Glutamatergic neuron (in vitro differentiated cells): ENCODE measurements around the gene HOXD10. TPM values are rescaled to one million over a fixed set of nuclear protein-coding genes. Genes with fewer than 3 reads are reported as not detected.
A peak's percentile ranks its signal among the peaks of the same experiment; 100 is the strongest.

Experiments
- DNase-seq: peaks from one replicate; pipeline ENCODE4 v3.0.0; 2022
- H3K27ac Mint-ChIP-seq: one replicate; pipeline ENCODE4 v1.8.0; 2020; ENCODE audit warnings: mild to moderate bottlenecking, mixed read lengths, inconsistent platforms; ENCODE audit not compliant: unreplicated experiment
- H3K27me3 Mint-ChIP-seq: one replicate; pipeline ENCODE4 v1.8.0; 2020; ENCODE audit warnings: mild to moderate bottlenecking, moderate library complexity, mixed read lengths, inconsistent platforms; ENCODE audit not compliant: unreplicated experiment
- H3K36me3 Mint-ChIP-seq: one replicate; pipeline ENCODE4 v1.8.0; 2020; ENCODE audit warnings: mild to moderate bottlenecking, mixed read lengths, inconsistent platforms; ENCODE audit not compliant: unreplicated experiment
- H3K4me1 Mint-ChIP-seq: one replicate; pipeline ENCODE4 v1.8.0; 2020; ENCODE audit warnings: mild to moderate bottlenecking, low read depth, mixed read lengths, inconsistent platforms; ENCODE audit not compliant: unreplicated experiment
- H3K4me3 Mint-ChIP-seq: one replicate; pipeline ENCODE4 v1.8.0; 2020; ENCODE audit warnings: mild to moderate bottlenecking, mixed read lengths, inconsistent platforms; ENCODE audit not compliant: unreplicated experiment
- H3K9me3 Mint-ChIP-seq: one replicate; pipeline ENCODE4 v1.8.0; 2020; ENCODE audit warnings: mild to moderate bottlenecking, moderate library complexity, mixed read lengths, inconsistent platforms; ENCODE audit not compliant: unreplicated experiment
- total RNA-seq: library from RNA; stranded (reverse); fragmentation: NEBNext Ultra II Directional; extraction: Animal tissue kit (Norgen Biotek cat#: 25700); gene quantifications from one replicate; pipeline ENCODE4 v1.2.1, GENCODE V29; 2021; ENCODE audit not compliant: unreplicated experiment
- TF ChIP-seq, protein P1 (sequence below): fragments of 200-600 bp; sonication (generic); IDR thresholded peaks from one replicate; pipeline ENCODE4 v1.5.0; 2021; ENCODE audit not compliant: partially characterized antibody, unreplicated experiment

Gene HOXD10
- total RNA-seq, 1 donor from 2014 or later, result not detected

DNA sequence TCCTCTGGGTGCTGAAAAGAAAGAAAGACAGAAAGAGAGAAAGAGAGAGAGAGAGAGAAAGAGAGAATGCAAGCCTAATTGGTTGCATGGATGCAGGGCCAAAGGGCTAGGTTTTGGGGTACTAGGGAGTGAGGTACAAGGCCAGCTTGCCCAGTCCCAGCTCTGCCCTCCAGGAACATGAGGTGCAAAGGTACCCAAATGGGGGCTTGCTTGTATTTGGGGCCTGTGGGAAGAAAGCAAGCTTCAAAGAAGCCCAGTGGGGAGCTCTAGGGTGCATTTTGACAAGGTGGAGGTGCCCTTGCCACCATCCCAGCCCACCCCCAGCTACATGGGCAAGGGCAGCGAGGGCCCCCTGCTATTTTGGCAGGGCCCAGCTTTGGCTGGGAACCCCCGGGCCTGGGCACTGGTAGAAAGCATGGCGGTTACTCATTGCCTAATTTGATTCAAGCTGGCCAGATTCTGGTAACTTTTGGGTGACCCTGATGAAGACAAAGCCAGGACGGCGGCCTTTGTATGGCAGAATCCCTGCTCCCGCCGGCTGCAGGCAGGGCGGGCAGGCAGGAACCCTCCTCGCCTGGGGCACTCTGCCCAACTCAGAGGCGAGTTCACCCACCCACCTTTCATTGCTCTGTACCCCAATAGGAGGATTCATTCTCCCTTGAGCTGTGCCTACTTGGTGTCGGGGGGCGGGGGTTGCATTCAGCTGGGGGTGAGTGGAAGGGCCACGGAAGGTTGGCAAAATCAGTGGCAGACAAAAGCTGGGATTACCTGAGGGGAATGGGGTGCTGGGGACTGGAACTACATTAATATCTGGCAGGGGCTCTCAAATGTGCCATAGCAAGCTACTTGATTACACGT is 34.2 kb downstream of the HOXD10 start:
- DNase-seq, result no peak
- H3K4me1 Mint-ChIP-seq, result no peaks in the 10 kb centered on the region
- H3K36me3 Mint-ChIP-seq, result no peaks in the 10 kb centered on the region
- H3K9me3 Mint-ChIP-seq, result peaks cover 10% of the 10 kb centered on the region
- H3K27ac Mint-ChIP-seq, result no peak overlapping the region
- TF ChIP-seq, protein P1, sequence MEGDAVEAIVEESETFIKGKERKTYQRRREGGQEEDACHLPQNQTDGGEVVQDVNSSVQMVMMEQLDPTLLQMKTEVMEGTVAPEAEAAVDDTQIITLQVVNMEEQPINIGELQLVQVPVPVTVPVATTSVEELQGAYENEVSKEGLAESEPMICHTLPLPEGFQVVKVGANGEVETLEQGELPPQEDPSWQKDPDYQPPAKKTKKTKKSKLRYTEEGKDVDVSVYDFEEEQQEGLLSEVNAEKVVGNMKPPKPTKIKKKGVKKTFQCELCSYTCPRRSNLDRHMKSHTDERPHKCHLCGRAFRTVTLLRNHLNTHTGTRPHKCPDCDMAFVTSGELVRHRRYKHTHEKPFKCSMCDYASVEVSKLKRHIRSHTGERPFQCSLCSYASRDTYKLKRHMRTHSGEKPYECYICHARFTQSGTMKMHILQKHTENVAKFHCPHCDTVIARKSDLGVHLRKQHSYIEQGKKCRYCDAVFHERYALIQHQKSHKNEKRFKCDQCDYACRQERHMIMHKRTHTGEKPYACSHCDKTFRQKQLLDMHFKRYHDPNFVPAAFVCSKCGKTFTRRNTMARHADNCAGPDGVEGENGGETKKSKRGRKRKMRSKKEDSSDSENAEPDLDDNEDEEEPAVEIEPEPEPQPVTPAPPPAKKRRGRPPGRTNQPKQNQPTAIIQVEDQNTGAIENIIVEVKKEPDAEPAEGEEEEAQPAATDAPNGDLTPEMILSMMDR, result no peak
- no peak overlapping the region for H3K4me3 Mint-ChIP-seq
- peaks cover 46% of the 10 kb centered on the region for H3K27me3 Mint-ChIP-seq

DNA sequence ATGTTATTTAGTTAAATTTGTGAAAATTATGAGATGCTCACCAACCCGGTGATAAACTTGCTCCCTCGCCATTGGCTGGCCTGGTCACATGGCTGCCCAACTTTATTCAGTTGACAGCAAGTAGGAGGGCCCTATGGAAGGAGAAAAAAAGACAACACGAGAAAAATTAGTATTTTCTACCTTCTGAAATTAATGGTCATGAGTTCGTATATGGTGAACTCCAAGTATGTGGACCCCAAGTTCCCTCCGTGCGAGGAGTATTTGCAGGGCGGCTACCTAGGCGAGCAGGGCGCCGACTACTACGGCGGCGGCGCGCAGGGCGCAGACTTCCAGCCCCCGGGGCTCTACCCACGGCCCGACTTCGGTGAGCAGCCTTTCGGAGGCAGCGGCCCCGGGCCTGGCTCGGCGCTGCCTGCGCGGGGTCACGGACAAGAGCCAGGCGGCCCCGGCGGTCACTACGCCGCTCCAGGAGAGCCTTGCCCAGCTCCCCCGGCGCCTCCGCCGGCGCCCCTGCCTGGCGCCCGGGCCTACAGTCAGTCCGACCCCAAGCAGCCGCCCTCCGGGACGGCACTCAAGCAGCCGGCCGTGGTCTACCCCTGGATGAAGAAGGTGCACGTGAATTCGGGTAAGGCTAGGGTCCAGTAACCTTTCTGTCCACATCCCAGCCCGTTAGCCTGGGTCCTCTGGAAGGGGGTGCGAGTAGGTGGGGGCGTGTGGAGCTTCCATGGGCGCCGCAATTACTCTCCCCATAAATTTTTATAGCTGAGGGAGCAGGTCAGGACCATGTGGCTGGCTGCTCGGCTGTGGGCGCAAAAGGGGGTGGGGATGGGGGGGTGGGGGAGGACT is 35.1 kb downstream of the HOXD10 start, which contains the start of gene HOXD4:
HOXD4 (plus strand) TSS at position 109 of the 846 bp plus-strand sequence; CDS start at position 193, 84 bp downstream.
- TF ChIP-seq, protein P1, result no peak
- no peak within 1 kb of the TSS for H3K4me3 Mint-ChIP-seq
- DNase-seq, result peak; percentile 25

DNA sequence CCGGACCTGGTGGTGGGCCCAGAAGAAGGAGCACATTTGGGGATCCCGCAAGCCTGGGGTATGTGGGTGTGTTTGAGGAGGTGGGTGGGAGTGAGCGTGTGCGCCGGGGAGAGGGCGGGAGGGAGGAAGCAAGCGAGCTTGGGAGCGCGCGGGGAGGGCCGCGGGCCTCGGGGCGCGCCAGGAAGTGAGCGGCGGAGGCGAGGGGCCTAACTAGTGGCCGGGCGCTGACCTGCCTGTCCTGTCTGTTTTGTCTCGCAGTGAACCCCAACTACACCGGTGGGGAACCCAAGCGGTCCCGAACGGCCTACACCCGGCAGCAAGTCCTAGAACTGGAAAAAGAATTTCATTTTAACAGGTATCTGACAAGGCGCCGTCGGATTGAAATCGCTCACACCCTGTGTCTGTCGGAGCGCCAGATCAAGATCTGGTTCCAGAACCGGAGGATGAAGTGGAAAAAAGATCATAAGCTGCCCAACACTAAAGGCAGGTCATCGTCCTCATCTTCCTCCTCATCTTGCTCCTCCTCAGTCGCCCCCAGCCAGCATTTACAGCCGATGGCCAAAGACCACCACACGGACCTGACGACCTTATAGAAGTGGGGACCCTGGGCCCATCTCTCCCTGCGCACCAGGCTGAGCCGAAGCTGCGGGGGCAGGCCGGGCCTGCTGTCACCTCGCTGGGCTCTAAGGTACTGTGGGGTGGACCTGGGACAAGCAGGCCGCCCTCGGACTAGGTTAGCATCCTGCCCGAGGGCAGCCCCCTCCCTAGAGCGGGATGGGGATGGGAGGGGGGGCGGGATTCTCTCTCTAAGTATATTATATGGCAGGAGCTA is 36.0 kb downstream of the HOXD10 start:
- no peak for DNase-seq
- Mint-ChIP-seq H3K4me1 (no peaks in the 10 kb centered on the region), H3K9me3 (peaks cover 8% of the 10 kb centered on the region), H3K36me3 (no peaks in the 10 kb centered on the region), H3K27me3 (peaks cover 43% of the 10 kb centered on the region), H3K4me3 (no peak overlapping the region), H3K27ac (no peak overlapping the region)
- TF ChIP-seq, protein P1, result no peak

More for the DNA sequence above, 35.1 kb downstream of the HOXD10 start, which contains the start of gene HOXD4:
- Mint-ChIP-seq H3K27ac (no peak within 1 kb of the TSS), H3K4me1 (no peaks in the 10 kb centered on the region), H3K9me3 (peaks cover 10% of the 10 kb centered on the region), H3K27me3 (peaks cover 41% of the 10 kb centered on the region), H3K36me3 (no peaks in the 10 kb centered on the region)

DNA sequence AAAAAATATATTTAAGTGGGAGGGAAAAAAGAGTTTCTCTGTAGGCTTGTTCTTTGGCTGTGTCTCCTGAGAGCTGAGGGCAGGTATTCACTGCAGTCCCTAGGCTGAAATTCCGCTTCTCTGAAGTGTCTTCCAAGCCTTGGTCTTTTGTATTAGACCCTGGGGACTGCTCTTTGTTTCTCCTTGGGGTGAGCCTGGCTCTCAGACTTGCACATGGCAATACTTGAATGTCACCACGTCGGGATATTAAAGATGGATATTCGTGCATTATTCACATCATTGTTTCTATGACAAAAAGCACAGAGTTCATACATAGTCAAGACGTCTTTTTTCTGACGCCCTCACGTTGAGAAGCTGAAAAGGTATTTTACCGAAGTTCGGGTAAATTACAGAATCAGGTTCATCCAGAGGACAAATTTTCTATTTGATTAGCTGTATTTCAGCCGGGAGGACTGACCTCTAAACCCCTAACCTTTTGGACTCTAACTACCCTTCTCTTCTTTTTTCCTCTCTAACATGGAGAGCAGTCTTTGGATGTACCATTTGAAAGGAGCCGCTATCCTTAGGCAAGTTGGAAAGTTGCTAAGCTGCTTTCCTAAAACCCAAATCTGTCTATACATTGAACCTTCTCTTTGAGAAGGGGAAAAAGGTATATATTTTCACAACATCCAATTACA is 38.1 kb downstream of the HOXD10 start:
- peaks cover 36% of the 10 kb centered on the region for H3K27me3 Mint-ChIP-seq
- H3K4me3 Mint-ChIP-seq, result no peak overlapping the region
- H3K27ac Mint-ChIP-seq, result no peak overlapping the region
- no peaks in the 10 kb centered on the region for H3K36me3 Mint-ChIP-seq
- TF ChIP-seq, protein P1, result no peak
- no peak for DNase-seq
- peaks cover 8% of the 10 kb centered on the region for H3K9me3 Mint-ChIP-seq
- H3K4me1 Mint-ChIP-seq, result no peaks in the 10 kb centered on the region
